ENCODE measurements around the gene LMNA.
"Not testable (repeated sequence)": the region's sequence is repeated elsewhere in the genome, so short reads cannot be mapped to it uniquely, and the experiment has no call there.

DNA sequence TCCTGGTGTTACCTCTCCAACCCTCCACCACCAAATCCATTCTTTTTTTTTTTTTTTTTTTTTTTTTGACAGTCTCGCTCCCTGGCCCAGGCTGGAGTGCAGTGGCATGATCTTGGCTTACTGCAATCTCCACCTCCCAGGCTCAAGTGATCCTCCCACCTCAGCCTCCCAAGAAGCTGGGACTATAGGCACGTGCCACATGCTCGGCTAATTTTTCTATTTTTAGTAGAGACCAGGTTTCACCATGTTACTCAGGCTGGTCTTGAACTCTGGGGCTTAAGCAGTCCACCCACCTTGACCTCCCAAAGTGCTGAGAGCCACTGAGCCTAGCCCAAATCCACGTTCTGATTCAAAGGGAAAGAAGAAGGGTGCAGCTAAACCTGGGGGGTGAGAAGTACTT is 6.5 kb downstream of the LMNA start:
- not testable (repeated sequence) for TF ChIP-seq FOXA1 (IDR thresholded peaks at IDR 0.05); ZBTB33 (IDR thresholded peaks at IDR 0.05); CTCF (IDR thresholded peaks at IDR 0.05; ENCODE audit: low read depth, low read length, missing input control); RAD21 (IDR thresholded peaks at IDR 0.05); YY1 (IDR thresholded peaks at IDR 0.05); JUND (IDR thresholded peaks at IDR 0.05); HNF4A (conservative IDR thresholded peaks at IDR 0.05); TAF1 (conservative IDR thresholded peaks at IDR 0.05); EGR1 (IDR thresholded peaks at IDR 0.05; ENCODE audit: low read depth in 2 of 2); SP1 (IDR thresholded peaks at IDR 0.05)
- TF ChIP-seq, protein P1, sequence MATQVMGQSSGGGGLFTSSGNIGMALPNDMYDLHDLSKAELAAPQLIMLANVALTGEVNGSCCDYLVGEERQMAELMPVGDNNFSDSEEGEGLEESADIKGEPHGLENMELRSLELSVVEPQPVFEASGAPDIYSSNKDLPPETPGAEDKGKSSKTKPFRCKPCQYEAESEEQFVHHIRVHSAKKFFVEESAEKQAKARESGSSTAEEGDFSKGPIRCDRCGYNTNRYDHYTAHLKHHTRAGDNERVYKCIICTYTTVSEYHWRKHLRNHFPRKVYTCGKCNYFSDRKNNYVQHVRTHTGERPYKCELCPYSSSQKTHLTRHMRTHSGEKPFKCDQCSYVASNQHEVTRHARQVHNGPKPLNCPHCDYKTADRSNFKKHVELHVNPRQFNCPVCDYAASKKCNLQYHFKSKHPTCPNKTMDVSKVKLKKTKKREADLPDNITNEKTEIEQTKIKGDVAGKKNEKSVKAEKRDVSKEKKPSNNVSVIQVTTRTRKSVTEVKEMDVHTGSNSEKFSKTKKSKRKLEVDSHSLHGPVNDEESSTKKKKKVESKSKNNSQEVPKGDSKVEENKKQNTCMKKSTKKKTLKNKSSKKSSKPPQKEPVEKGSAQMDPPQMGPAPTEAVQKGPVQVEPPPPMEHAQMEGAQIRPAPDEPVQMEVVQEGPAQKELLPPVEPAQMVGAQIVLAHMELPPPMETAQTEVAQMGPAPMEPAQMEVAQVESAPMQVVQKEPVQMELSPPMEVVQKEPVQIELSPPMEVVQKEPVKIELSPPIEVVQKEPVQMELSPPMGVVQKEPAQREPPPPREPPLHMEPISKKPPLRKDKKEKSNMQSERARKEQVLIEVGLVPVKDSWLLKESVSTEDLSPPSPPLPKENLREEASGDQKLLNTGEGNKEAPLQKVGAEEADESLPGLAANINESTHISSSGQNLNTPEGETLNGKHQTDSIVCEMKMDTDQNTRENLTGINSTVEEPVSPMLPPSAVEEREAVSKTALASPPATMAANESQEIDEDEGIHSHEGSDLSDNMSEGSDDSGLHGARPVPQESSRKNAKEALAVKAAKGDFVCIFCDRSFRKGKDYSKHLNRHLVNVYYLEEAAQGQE (IDR thresholded peaks at IDR 0.05), result not testable (repeated sequence)

Measured in liver (tissue), 3 donors.